ENCODE measurements around the gene ORM1. TPM values are rescaled to one million over a fixed set of nuclear protein-coding genes. Genes with fewer than 3 reads are reported as not detected.
"Not testable (repeated sequence)": the region's sequence is repeated elsewhere in the genome, so short reads cannot be mapped to it uniquely, and the experiment has no call there.

The ORM1 gene
- total and polyA plus RNA-seq, 4 donors, result 1,297 to 69,591 (median 37,095) TPM

DNA sequence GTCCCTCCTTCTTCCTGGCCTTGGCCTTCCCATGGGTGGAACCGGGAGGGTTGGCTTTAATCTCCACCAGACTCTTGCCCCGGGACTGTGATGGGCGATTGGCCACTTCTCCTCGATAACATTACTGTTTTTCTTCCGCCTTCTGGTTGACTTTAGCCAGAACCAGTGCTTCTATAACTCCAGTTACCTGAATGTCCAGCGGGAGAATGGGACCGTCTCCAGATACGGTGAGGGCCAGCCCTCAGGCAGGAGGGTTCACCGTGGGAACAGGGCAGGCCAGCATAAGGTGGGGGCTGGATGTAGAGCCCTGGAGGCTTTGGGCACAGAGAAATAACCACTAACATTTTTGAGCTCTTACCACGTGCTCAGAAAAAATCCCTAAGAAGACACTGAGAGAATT, 7.7 kb downstream of the ORM1 start:
- H3K36me3 ChIP-seq (ENCODE audit: control insufficient read depth in 4 of 4, insufficient read depth in 3 of 4, low read depth in 1 of 4, low read length in 3 of 4), result peaks cover 0 to 2% (median 0%) of the 10 kb centered on the region in 4 donors
- H3K27ac ChIP-seq (ENCODE audit: low read depth in 1 of 2, low read length in 2 of 2), result peak overlapping the region; percentile 32 to 37
- TF ChIP-seq SP1 (IDR thresholded peaks at IDR 0.05) (peak; percentile 19), GABPA (IDR thresholded peaks at IDR 0.05 in 1 of 2, conservative IDR thresholded peaks at IDR 0.05 in 1 of 2) (no peak)
- WGBS, result 30% methylated on average over 10 of the region's 10 CpGs
- no peaks in the 10 kb centered on the region for H3K9me3 ChIP-seq (ENCODE audit: control insufficient read depth in 4 of 4, low read length in 3 of 4)
- no peaks in the 10 kb centered on the region for H3K27me3 ChIP-seq (ENCODE audit: control insufficient read depth in 4 of 4, insufficient read depth in 4 of 4, low read length in 3 of 4)
- DNase-seq (ENCODE audit: low spot score), result no peak
- H3K4me3 ChIP-seq (ENCODE audit: low read depth in 1 of 3, low read length in 3 of 3), result peak overlapping the region; percentile 61 to 75 (median 71)
- H3K9ac ChIP-seq (ENCODE audit: low read depth in 1 of 2, low read length in 2 of 2), result peak overlapping the region; percentile 58 to 68
- peaks cover 9 to 36% (median 24%) of the 10 kb centered on the region in 4 donors for H3K4me1 ChIP-seq (ENCODE audit: control insufficient read depth in 4 of 4, insufficient read depth in 4 of 4, low read length in 3 of 4)

DNA sequence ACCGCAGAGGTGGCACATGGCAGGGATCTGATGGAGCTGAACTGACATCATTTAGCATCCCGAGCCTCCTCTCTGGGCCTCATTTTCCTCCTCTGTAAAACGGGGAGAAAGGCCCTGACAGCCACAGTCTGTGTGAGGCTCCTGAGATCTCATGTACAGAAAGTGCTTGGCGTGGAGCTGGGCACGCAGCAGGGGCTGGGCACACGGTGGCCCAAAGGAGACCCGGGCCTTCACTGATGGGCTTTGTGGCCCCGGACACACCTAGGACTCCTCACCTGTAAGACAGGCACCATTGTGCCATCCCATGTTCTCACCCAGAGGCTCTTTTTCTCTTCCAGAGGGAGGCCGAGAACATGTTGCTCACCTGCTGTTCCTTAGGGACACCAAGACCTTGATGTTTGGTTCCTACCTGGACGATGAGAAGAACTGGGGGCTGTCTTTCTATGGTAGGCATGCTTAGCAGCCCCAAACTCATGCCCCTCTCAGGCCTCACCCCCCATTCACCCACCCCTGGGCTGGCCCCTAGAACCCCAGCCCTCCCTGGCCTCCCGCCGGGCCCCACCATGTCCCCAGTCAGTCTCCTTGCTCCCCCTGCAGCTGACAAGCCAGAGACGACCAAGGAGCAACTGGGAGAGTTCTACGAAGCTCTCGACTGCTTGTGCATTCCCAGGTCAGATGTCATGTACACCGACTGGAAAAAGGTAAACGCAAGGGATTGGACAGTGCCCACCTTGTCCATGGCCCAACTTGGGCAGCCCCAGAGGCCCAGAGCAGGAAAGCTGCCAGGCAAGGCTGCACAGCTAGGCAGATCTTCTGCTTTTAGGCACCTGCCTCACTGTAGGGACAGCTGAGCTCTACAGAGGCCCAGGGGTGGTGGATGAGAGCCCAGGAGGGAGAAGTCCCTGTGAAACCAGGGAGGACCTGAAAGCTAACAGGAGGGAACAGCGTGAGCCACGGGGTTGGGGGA, 8.6 kb downstream of the ORM1 start:
- Histone ChIP-seq H3K27ac (ENCODE audit: low read depth in 1 of 2, low read length in 2 of 2) (peak overlapping the region; percentile 32 to 37), H3K4me3 (ENCODE audit: low read depth in 1 of 3, low read length in 3 of 3) (peak overlapping the region; percentile 61 to 75 (median 71)), H3K4me1 (ENCODE audit: control insufficient read depth in 4 of 4, insufficient read depth in 4 of 4, low read length in 3 of 4) (peaks cover 8 to 34% (median 23%) of the 10 kb centered on the region in 4 donors), H3K9ac (ENCODE audit: low read depth in 1 of 2, low read length in 2 of 2) (peak overlapping the region; percentile 31 to 45)
- H3K36me3 ChIP-seq (ENCODE audit: control insufficient read depth in 4 of 4, insufficient read depth in 3 of 4, low read depth in 1 of 4, low read length in 3 of 4); H3K27me3 ChIP-seq (ENCODE audit: control insufficient read depth in 4 of 4, insufficient read depth in 4 of 4, low read length in 3 of 4); DNase-seq (ENCODE audit: low spot score); H3K9me3 ChIP-seq (ENCODE audit: control insufficient read depth in 4 of 4, low read length in 3 of 4): not testable (repeated sequence)
- 62% methylated on average over 15 of the region's 19 CpGs for WGBS

DNA sequence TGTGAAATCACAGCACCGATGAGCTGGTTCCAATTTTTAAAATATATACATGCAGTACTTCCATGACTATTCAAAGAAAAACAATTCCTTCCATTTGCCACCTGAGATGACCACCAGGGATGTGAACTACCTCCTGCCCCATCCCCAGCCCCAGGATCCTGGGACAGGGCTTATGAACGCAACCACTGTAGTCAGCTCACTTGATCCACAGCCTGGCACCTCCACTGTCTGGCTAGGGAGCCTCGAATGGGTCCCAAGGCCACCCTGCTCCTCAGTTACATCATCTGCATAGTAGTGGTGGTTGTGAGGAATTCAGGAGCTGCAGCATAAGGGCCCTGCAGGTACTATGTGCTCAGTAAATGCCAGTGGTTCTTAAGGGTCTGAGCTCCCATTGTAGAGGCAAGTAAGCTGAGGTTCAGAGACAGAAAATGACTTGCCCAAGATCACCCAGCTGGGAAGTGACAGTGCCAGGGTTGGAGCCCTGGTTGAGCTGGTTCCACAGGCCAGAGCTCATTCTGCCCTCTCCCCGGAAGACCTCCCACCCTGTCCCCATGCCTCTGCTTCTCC, 9.7 kb downstream of the ORM1 start:
- not testable (repeated sequence) for H3K27me3 ChIP-seq (ENCODE audit: control insufficient read depth in 4 of 4, insufficient read depth in 4 of 4, low read length in 3 of 4); DNase-seq (ENCODE audit: low spot score); H3K9ac ChIP-seq (ENCODE audit: low read depth in 1 of 2, low read length in 2 of 2); H3K4me3 ChIP-seq (ENCODE audit: low read depth in 1 of 3, low read length in 3 of 3); H3K9me3 ChIP-seq (ENCODE audit: control insufficient read depth in 4 of 4, low read length in 3 of 4); H3K27ac ChIP-seq (ENCODE audit: low read depth in 1 of 2, low read length in 2 of 2)
- H3K4me1 ChIP-seq (ENCODE audit: control insufficient read depth in 4 of 4, insufficient read depth in 4 of 4, low read length in 3 of 4), result peaks cover 8 to 31% (median 21%) of the 10 kb centered on the region in 4 donors
- 72% methylated on average over 4 of the region's 4 CpGs for WGBS
- peaks cover 2 to 16% (median 7%) of the 10 kb centered on the region in 4 donors for H3K36me3 ChIP-seq (ENCODE audit: control insufficient read depth in 4 of 4, insufficient read depth in 3 of 4, low read depth in 1 of 4, low read length in 3 of 4)

DNA sequence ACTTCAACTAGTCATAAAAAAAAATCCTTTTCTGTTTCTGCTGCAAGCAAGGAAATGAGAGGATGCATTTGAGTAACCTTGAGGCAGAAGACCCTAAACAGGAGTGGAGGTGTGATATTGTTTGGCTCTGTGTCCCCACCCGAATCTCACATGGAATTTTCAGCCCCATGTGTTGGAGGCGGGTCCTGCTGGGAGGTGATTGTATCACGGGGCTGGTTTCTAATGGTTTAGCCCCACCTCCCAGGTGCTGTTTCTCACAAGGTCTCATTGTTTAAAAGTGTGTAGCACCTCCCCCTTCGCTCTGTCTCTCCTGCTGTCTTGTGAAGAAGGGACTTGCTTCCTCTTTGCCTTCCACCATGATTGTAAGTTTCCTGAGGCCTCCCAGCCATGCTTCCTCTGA, 10.8 kb downstream of the ORM1 start:
- H3K9me3 ChIP-seq (ENCODE audit: control insufficient read depth in 4 of 4, low read length in 3 of 4); H3K9ac ChIP-seq (ENCODE audit: low read depth in 1 of 2, low read length in 2 of 2); H3K27me3 ChIP-seq (ENCODE audit: control insufficient read depth in 4 of 4, insufficient read depth in 4 of 4, low read length in 3 of 4); H3K4me3 ChIP-seq (ENCODE audit: low read depth in 1 of 3, low read length in 3 of 3); DNase-seq (ENCODE audit: low spot score); H3K27ac ChIP-seq (ENCODE audit: low read depth in 1 of 2, low read length in 2 of 2): not testable (repeated sequence)
- peak; percentile 13 for TF ChIP-seq SP1 (IDR thresholded peaks at IDR 0.05)
- peaks cover 5 to 27% (median 15%) of the 10 kb centered on the region in 4 donors for H3K36me3 ChIP-seq (ENCODE audit: control insufficient read depth in 4 of 4, insufficient read depth in 3 of 4, low read depth in 1 of 4, low read length in 3 of 4)
- peaks cover 5 to 20% (median 9%) of the 10 kb centered on the region in 4 donors for H3K4me1 ChIP-seq (ENCODE audit: control insufficient read depth in 4 of 4, insufficient read depth in 4 of 4, low read length in 3 of 4)
- 38% methylated on average over 3 of the region's 4 CpGs for WGBS

DNA sequence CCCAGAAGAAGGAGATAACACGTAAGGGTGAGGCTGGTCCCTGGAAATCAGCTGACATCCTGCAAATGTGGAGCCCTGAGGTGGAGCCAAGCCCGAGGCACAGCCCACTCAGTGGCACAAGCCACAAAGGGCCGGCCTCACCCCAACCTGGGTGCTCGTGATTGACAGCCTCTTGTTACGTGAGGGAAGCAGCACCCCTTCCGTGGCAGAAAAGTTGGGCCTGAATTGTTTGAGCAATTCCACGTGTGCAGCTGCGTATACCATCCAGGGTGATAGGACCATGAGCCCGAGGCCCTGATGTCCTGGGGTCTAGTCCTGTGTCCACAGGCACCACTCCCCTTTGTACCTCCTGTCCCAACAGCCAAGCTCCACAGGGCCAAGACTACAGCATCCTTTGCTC, 11.6 kb downstream of the ORM1 start:
- Histone ChIP-seq H3K27ac (ENCODE audit: low read depth in 1 of 2, low read length in 2 of 2) (no peak overlapping the region), H3K27me3 (ENCODE audit: control insufficient read depth in 4 of 4, insufficient read depth in 4 of 4, low read length in 3 of 4) (no peaks in the 10 kb centered on the region), H3K9me3 (ENCODE audit: control insufficient read depth in 4 of 4, low read length in 3 of 4) (no peaks in the 10 kb centered on the region), H3K4me1 (ENCODE audit: control insufficient read depth in 4 of 4, insufficient read depth in 4 of 4, low read length in 3 of 4) (peaks cover 0 to 13% (median 4%) of the 10 kb centered on the region in 4 donors), H3K9ac (ENCODE audit: low read depth in 1 of 2, low read length in 2 of 2) (no peak overlapping the region), H3K36me3 (ENCODE audit: control insufficient read depth in 4 of 4, insufficient read depth in 3 of 4, low read depth in 1 of 4, low read length in 3 of 4) (peaks cover 5 to 30% (median 16%) of the 10 kb centered on the region in 4 donors), H3K4me3 (ENCODE audit: low read depth in 1 of 3, low read length in 3 of 3) (no peak overlapping the region)
- WGBS, result 84% methylated on average over 9 of the region's 9 CpGs
- no peak for DNase-seq (ENCODE audit: low spot score)
- TF ChIP-seq TAF1 (conservative IDR thresholded peaks at IDR 0.05) (no peak), FOXA2 (IDR thresholded peaks at IDR 0.05) (no peak), GABPA (IDR thresholded peaks at IDR 0.05 in 1 of 2, conservative IDR thresholded peaks at IDR 0.05 in 1 of 2) (no peak), HNF4A (conservative IDR thresholded peaks at IDR 0.05) (no peak), EGR1 (IDR thresholded peaks at IDR 0.05; ENCODE audit: low read depth in 2 of 2) (no peak), RAD21 (IDR thresholded peaks at IDR 0.05) (no peak), RXRA (IDR thresholded peaks at IDR 0.05) (no peak), NR2F2 (IDR thresholded peaks at IDR 0.05) (no peak), YY1 (IDR thresholded peaks at IDR 0.05) (no peak), SP1 (IDR thresholded peaks at IDR 0.05) (no peak)
- TF ChIP-seq, protein P1, sequence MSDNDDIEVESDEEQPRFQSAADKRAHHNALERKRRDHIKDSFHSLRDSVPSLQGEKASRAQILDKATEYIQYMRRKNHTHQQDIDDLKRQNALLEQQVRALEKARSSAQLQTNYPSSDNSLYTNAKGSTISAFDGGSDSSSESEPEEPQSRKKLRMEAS (IDR thresholded peaks at IDR 0.05), result no peak
- TF ChIP-seq, protein P2, sequence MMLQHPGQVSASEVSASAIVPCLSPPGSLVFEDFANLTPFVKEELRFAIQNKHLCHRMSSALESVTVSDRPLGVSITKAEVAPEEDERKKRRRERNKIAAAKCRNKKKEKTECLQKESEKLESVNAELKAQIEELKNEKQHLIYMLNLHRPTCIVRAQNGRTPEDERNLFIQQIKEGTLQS (IDR thresholded peaks at IDR 0.05), result no peak
- TF ChIP-seq, protein P3, sequence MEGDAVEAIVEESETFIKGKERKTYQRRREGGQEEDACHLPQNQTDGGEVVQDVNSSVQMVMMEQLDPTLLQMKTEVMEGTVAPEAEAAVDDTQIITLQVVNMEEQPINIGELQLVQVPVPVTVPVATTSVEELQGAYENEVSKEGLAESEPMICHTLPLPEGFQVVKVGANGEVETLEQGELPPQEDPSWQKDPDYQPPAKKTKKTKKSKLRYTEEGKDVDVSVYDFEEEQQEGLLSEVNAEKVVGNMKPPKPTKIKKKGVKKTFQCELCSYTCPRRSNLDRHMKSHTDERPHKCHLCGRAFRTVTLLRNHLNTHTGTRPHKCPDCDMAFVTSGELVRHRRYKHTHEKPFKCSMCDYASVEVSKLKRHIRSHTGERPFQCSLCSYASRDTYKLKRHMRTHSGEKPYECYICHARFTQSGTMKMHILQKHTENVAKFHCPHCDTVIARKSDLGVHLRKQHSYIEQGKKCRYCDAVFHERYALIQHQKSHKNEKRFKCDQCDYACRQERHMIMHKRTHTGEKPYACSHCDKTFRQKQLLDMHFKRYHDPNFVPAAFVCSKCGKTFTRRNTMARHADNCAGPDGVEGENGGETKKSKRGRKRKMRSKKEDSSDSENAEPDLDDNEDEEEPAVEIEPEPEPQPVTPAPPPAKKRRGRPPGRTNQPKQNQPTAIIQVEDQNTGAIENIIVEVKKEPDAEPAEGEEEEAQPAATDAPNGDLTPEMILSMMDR (IDR thresholded peaks at IDR 0.05; ENCODE audit: low read depth, low read length, missing input control), result no peak

Data from liver (tissue), 9 donors.